ENCODE data around the gene GSG1L.

GSG1L gene

GRCh38 chr16:28064150-28064549 is 636 bp upstream of the GSG1L start:
- DNase-seq (ENCODE audit: low read depth in 2 of 2): no peak

GRCh38 chr16:28062847-28063521 is 530 bp downstream of the GSG1L start:
- no peak for DNase-seq (ENCODE audit: low read depth in 2 of 2)

DNA sequence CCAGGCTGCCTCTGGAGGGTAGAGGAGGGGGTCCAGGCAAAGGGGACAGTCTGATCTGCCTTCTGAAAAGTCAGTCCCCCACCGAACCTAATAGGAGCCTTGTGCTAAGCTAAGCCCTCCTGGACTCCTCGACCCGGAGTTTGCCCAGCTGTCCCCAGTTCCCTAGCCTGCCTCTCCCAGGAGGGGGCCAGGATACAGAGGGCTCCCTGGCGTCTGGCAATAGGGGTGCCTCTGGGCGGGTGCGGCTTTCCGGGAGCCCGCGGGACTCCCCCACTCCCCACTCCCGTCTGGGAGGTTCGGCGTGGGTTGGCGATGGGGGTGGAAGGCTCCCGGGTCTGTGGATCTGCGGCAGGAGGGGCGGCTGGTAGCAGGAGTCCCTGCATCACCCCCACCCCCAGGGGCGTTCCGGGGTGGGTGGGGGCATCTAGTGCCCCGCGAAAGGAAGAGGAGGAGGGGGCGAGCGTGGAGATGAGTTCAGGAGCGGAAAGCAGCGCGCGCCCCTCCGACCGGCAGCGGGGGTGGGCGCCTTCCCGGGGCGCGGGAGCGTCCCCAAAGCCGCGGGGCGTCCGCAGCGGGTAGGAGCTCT is 1.2 kb downstream of the GSG1L start:
- no peak for DNase-seq (ENCODE audit: low read depth in 2 of 2)

- DNase-seq (ENCODE audit: low read depth in 2 of 2): no peak
Observed at GRCh38 chr16:28061352-28062101, 2.0 kb downstream of the GSG1L start.

- DNase-seq (ENCODE audit: low read depth in 2 of 2): no peak
Observed at GRCh38 chr16:28059841-28060575, 3.5 kb downstream of the GSG1L start.

- no peak for DNase-seq (ENCODE audit: low read depth in 2 of 2)
Observed at GRCh38 chr16:28058839-28059589, 4.5 kb downstream of the GSG1L start.

GRCh38 chr16:28057949-28058348 is 5.6 kb downstream of the GSG1L start:
- DNase-seq (ENCODE audit: low read depth in 2 of 2): no peak

DNA sequence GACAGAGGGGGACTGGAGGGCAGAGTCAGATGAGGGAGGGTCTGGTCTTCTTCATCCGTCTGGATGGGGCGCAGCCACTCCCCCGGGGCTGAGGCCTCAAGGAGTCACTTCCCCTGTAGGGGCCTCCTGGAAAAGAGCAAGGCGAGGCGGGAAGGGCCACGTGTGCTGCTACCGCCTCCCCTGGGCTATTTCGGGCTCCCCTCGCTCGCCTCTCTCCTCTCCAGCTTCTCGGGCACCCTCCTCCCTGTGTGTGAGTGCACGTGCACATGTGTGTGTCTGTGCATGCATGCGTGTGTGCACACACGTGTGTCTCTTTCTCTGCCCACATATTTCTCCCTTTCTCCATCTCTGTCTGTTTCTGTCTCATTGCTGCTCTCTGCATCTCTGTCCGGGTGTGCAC is 10.1 kb downstream of the GSG1L start:
- DNase-seq (ENCODE audit: low read depth in 2 of 2): no peak

DNA sequence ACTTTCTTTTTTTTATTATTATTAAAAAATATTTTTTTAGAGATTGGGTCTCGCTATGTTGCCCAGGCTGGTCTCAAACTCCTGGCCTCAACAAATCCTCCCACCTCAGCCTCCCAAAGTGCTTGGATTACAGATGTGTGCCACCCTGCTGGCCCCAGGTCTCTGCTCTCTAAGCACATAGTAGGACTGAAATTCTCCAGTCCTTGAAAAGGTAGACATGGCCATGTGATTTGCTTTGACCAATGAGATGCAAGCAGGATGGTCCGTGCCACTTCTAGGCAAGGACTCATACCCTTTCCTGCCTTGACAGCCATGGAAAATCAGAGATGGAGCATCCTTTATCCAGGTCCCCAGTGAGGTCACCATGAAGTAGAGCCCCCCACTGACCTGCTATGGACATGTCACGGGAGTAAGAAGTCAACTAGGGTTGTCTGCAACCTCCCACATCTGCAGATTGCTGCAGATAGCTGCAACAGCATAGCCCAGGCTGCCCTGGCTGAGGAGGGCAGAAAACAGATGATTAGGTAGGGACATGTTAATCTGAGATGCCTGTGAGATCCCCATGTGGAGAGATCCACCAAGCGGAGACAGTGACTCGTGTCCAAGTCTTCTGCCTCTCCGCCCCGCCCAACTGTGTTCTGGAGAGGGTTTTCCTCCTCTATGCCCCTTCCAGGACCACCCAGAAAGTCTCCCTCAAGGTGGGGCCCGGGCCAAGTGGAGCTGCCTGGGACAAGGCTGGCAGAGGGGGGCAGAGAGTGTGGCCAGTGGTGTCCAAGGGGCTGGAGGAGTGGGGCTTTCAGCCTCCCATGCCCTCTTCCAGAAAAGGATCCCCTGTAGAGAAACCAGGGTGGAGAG is 11.0 kb downstream of the GSG1L start:
- no peak for DNase-seq (ENCODE audit: low read depth in 2 of 2)

DNA sequence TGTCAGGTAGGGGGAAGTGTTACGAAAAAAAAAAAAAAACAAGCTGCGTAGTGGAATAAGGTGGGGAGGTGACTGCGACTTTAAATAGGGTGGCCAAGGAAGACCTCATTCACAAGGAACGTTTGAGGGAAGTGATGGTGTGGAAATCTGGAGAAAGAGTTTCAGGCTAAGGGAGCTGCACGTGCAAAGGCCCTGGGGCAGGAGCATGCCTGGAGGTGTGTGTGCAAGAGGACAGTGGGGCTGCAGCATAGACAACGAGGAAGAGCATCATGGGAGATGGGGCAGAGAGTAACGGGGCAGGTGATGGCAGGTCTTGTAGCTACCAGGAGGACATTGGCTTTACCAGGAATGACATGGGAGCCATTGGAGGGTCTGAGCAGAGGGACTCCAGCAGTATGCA is 12.0 kb downstream of the GSG1L start:
- DNase-seq (ENCODE audit: low read depth in 2 of 2): no peak

- no peak for DNase-seq (ENCODE audit: low read depth in 2 of 2)
Observed at GRCh38 chr16:28042811-28043210, 20.7 kb downstream of the GSG1L start.

DNA sequence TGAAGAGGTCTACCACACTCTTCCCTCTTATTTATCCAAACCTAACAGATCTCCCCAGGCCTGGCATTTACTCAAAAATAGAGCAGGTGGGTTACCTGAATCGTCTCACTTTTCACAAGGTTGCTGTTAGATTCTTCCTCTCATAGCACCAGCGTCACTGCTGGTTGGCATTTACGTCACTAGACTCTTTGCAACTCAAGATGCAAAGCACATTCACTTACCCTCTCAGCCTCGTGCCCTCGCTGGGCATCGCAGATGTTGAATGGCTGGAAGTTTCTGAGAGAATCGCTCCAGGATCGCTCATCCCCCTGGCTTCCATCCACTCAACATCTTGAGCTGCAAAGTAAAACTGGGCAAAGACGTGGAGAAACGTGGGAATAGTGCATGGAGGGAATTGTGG is 21.9 kb downstream of the GSG1L start:
- no peak for DNase-seq (ENCODE audit: low read depth in 2 of 2)

DNA sequence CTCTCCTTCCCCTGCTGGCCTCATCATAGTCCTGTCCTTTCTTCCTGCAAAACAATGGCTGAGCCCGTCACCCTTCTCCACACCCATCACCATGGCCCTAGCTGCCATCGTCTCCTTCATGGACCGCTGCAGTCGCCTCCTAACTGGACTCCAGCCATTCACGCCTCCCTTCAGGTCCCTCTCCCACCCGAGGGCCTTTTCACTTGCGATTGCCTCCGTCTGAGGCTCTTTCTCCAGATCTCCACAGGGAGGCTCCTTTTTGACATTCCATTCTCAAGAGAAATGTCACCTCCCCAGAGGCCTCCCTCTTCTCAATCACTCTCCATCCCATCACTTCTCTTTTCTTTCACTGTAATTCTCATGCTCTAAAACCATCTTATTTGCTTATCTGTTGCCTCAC is 23.5 kb downstream of the GSG1L start:
- no peak for DNase-seq (ENCODE audit: low read depth in 2 of 2)

GRCh38 chr16:28039493-28039892 is 24.0 kb downstream of the GSG1L start:
- no peak for DNase-seq (ENCODE audit: low read depth in 2 of 2)

GRCh38 chr16:28038409-28038808 is 25.1 kb downstream of the GSG1L start:
- DNase-seq (ENCODE audit: low read depth in 2 of 2): no peak

- no peak for DNase-seq (ENCODE audit: low read depth in 2 of 2)
Observed at GRCh38 chr16:28035866-28036393, 27.6 kb downstream of the GSG1L start.

DNA sequence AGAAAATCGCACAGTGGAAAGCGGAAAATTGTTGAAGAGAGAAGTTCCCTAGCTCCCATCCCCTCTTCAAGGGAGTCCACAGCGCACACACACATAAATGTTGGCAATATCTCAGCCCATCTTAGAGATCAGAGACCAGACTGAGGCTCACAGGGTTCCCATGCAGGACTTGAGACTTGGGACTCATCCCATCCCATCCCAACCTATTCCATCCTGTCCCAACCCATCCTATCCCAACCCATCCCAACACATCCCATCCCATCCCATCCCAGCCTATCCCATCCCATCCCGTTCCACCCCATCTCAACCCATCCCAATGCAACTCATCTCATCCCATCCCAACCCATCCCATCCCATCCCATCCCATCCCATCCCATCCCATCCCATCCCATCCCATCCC is 29.6 kb downstream of the GSG1L start:
- DNase-seq (ENCODE audit: low read depth in 2 of 2): no peak

- DNase-seq (ENCODE audit: low read depth in 2 of 2): no peak
Observed at GRCh38 chr16:28029387-28030002, 34.0 kb downstream of the GSG1L start.

DNA sequence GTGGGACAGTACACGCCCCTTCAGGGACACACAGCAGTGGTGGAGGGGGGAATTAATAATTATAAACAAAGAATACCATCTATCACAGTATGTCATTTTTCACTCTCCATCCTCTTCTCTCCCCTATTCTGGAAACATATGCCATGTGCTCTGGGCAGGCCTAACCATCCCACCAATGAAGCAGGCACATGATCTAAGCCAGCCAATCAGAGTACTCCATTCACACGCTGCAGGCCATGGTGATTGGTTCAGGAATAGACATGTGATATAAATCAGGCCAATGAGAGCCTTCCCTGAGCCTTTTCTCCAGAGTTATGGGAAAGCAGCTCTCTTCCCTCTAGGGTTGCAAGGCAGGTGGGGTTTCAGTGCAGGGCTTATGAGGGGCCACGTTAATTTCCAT is 36.5 kb downstream of the GSG1L start:
- no peak for DNase-seq (ENCODE audit: low read depth in 2 of 2)

GRCh38 chr16:28025631-28026030 is 37.9 kb downstream of the GSG1L start:
- DNase-seq (ENCODE audit: low read depth in 2 of 2): no peak
